PC-3 (cell line): ENCODE results near the gene MFSD2B. TPM values are rescaled to one million over a fixed set of nuclear protein-coding genes. Genes with fewer than 3 reads are reported as not detected.

Experiments
- ATAC-seq: fragments of 200-7000 bp; cut with Tn5 transposase; 2 replicates; pipeline ENCODE4 v1.9.1; 2020; ENCODE audit warnings: mild to moderate bottlenecking, moderate library complexity
- BruUV-seq: library from RNA; stranded (reverse); fragments of 400-500 nt; replicated peaks from 2 replicates; lab custom pipeline; 2021; lab: Mats Ljungman, UMichigan
- CTCF ChIA-PET: fragments of 300-600 bp; sonication (Branson Sonifier 250); formaldehyde crosslinking; loops from one replicate; lab custom pipeline; 2022; ENCODE audit warnings: antibody characterized with exemption; lab: Charles Lee
- POLR2A ChIA-PET: fragments of 300-600 bp; sonication (Branson Sonifier 250); formaldehyde crosslinking; loops from one replicate; lab custom pipeline; 2022; ENCODE audit warnings: antibody characterized with exemption; ENCODE audit not compliant: unreplicated experiment; lab: Charles Lee
- DNase-seq: peaks from one replicate; pipeline ENCODE4 v3.0.0-alpha.2; 2015
- H2AFZ ChIP-seq: fragments of 300-600 bp; sonication (generic); 2 replicates; pipeline ENCODE4 v1.6.0; 2016; ENCODE audit warnings: antibody characterized with exemption, low read length
- H3F3A ChIP-seq: fragments of 300-600 bp; sonication (generic); one replicate; pipeline ENCODE4 v1.6.0; 2017; ENCODE audit warnings: antibody characterized with exemption, low read length, control low read depth, mild to moderate bottlenecking; ENCODE audit not compliant: unreplicated experiment
- H3K27ac ChIP-seq: fragments of 300-600 bp; sonication (generic); 2 replicates; pipeline ENCODE4 v1.5.1; 2016; ENCODE audit warnings: mild to moderate bottlenecking, low read length
- H3K27me3 ChIP-seq: fragments of 300-600 bp; sonication (generic); 2 replicates; pipeline ENCODE4 v1.6.1; 2016; ENCODE audit warnings: low read length, mixed read lengths
- H3K36me3 ChIP-seq: fragments of 300-600 bp; sonication (generic); 2 replicates; pipeline ENCODE4 v1.6.1; 2016; ENCODE audit warnings: low read depth, mixed run types, low read length, mixed read lengths
- H3K4me1 ChIP-seq: fragments of 300-600 bp; sonication (generic); 2 replicates; pipeline ENCODE4 v1.5.1; 2016; ENCODE audit warnings: low read length; ENCODE audit not compliant: insufficient read depth
- H3K4me2 ChIP-seq: fragments of 300-600 bp; sonication (generic); 2 replicates; pipeline ENCODE4 v1.6.0; 2016; ENCODE audit warnings: low read length
- H3K4me3 ChIP-seq: fragments of 300-600 bp; sonication (generic); 2 replicates; pipeline ENCODE4 v1.5.1; 2016; ENCODE audit warnings: mild to moderate bottlenecking, low read length, mixed read lengths
- H3K79me2 ChIP-seq: fragments of 300-600 bp; sonication (generic); 2 replicates; pipeline ENCODE4 v1.6.1; 2017; ENCODE audit warnings: low read length, mixed read lengths
- H3K9ac ChIP-seq: fragments of 300-600 bp; sonication (generic); 2 replicates; pipeline ENCODE4 v1.6.0; 2016; ENCODE audit warnings: mild to moderate bottlenecking, low read length
- H3K9me2 ChIP-seq: fragments of 300-600 bp; sonication (generic); replicated peaks from 2 replicates; pipeline ENCODE4 v1.6.1; 2016; ENCODE audit warnings: mixed run types, low read length, mixed read lengths
- H3K9me3 ChIP-seq: fragments of 300-600 bp; sonication (generic); 2 replicates; pipeline ENCODE4 v1.6.1; 2016; ENCODE audit warnings: low read length, mixed read lengths
- H4K20me1 ChIP-seq: fragments of 300-600 bp; sonication (generic); 2 replicates; pipeline ENCODE4 v1.6.1; 2016; ENCODE audit warnings: low read length, mixed read lengths
- EZH2 ChIP-seq: fragments of 300-600 bp; sonication (generic); IDR thresholded peaks from one replicate; pipeline ENCODE4 v1.6.1; 2017; ENCODE audit warnings: antibody characterized with exemption, mild to moderate bottlenecking, low read length; ENCODE audit not compliant: unreplicated experiment
- EZH2phosphoT487 ChIP-seq: fragments of 300-600 bp; sonication (generic); IDR thresholded peaks from 2 replicates; pipeline ENCODE4 v1.6.1; 2018; ENCODE audit warnings: mild to moderate bottlenecking, antibody characterized with exemption, low read length, borderline replicate concordance
- intact Hi-C: fragments of 100-400 bp; cut with micrococcal nuclease; formaldehyde crosslinking; loops from 2 replicates; pipeline ENCODE4 v1.9.0; 2023
- total RNA-seq: library from RNA; depleted of rRNA; stranded (reverse); fragments of >200 nt; gene quantifications from 2 replicates; pipeline ENCODE4 v1.2.3, GENCODE V29; 2014
- TF ChIP-seq, protein P1 (sequence below): fragments of 300-600 bp; sonication (generic); conservative IDR thresholded peaks from 2 replicates; pipeline ENCODE4 v1.5.1; 2017; ENCODE audit warnings: antibody characterized with exemption, low read depth, mild to moderate bottlenecking, low read length

Gene MFSD2B
- total RNA-seq, 1 experiment from 2014 or later = not detected

DNA sequence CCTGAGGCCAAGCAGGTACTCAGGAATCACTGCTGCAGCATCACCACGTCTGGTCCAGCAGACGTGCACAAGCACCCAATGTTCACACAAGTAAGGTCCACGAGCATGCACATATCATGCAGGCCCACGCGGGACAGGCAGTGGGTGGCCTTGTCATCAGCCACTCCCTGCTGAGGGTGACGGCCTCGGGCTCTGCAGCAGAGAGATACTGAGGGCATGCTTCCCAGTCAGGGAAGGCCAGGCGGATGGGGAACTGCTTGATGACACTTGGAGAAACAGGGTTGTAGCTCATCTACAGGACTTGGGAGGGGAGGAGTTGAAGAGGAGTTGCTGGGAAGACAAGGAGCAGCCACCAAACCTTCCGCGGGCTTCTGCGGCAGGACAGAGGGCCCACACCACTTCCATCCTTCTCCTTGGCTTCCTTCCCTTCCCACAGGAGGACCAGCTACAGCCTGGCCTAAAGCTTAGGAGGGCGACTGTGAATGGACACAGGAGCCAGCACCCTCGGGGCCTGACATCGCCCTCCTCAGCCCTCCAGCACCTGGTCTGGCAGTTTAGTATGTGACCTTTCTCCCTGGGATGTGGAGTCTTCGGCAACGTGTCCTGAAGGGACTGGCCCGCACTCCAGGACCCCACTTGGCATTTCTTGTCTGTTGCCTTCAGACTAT is 15.2 kb downstream of the MFSD2B start:
- no TSS peak for BruUV-seq
- Histone ChIP-seq H3K4me3 (no peak overlapping the region), H2AFZ (no peak overlapping the region), H3K27ac (no peak overlapping the region), H3K79me2 (no peaks in the 10 kb centered on the region), H4K20me1 (no peaks in the 10 kb centered on the region), H3F3A (no peaks in the 10 kb centered on the region), H3K9ac (no peak overlapping the region), H3K27me3 (no peaks in the 10 kb centered on the region), H3K9me2 (no peaks in the 10 kb centered on the region), H3K4me2 (no peak overlapping the region), H3K36me3 (peaks cover 14% of the 10 kb centered on the region; the same call in 1 of the 2 replicates), H3K4me1 (peaks cover 17% of the 10 kb centered on the region), H3K9me3 (no peaks in the 10 kb centered on the region)
- TF ChIP-seq, protein P1, sequence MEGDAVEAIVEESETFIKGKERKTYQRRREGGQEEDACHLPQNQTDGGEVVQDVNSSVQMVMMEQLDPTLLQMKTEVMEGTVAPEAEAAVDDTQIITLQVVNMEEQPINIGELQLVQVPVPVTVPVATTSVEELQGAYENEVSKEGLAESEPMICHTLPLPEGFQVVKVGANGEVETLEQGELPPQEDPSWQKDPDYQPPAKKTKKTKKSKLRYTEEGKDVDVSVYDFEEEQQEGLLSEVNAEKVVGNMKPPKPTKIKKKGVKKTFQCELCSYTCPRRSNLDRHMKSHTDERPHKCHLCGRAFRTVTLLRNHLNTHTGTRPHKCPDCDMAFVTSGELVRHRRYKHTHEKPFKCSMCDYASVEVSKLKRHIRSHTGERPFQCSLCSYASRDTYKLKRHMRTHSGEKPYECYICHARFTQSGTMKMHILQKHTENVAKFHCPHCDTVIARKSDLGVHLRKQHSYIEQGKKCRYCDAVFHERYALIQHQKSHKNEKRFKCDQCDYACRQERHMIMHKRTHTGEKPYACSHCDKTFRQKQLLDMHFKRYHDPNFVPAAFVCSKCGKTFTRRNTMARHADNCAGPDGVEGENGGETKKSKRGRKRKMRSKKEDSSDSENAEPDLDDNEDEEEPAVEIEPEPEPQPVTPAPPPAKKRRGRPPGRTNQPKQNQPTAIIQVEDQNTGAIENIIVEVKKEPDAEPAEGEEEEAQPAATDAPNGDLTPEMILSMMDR = no peak
- TF ChIP-seq EZH2 = no peak
- TF ChIP-seq EZH2phosphoT487 = no peak
- DNase-seq (no peak), ATAC-seq (no peak)
- intact Hi-C loops = no loop called here
- POLR2A ChIA-PET = interaction anchor here (0.6 kb wide), 1 partner anchor 85 kb away, joined by 4 read pairs; no protein-coding TSS in a partner anchor
- CTCF ChIA-PET = no interaction called here

DNA sequence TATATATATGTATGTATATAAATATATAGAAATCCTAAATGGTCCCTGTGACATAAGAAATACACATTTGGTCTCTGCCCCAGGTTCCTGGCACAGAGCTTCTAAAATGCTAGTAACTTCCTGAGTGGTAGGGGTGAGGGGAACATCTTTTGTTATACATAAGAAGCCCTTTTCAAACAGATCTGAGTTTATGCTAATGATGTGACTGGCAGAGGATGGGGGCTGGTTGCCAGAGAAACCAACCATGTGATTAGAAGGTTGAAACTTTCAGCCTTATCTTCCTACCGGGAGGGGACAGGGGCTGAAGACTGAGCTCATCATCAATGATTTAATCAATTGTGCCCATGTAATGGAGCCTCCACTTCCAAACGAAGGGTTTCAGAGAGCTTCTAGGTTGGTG is 16.3 kb downstream of the MFSD2B start:
- Histone ChIP-seq H2AFZ (no peak overlapping the region), H3K4me2 (no peak overlapping the region), H3F3A (no peaks in the 10 kb centered on the region), H3K4me3 (no peak overlapping the region), H4K20me1 (no peaks in the 10 kb centered on the region), H3K9me2 (no peaks in the 10 kb centered on the region), H3K9me3 (no peaks in the 10 kb centered on the region), H3K27me3 (no peaks in the 10 kb centered on the region), H3K79me2 (no peaks in the 10 kb centered on the region), H3K36me3 (peaks cover 25% of the 10 kb centered on the region; the same call in 1 of the 2 replicates), H3K27ac (no peak overlapping the region), H3K4me1 (peaks cover 9% of the 10 kb centered on the region), H3K9ac (no peak overlapping the region)
- TF ChIP-seq EZH2 (no peak), EZH2phosphoT487 (no peak)
- TF ChIP-seq, protein P1 = no peak
- intact Hi-C loops = no loop called here
- POLR2A ChIA-PET = no interaction called here
- BruUV-seq = no TSS peak
- ATAC-seq (no peak), DNase-seq (no peak)
- CTCF ChIA-PET = no interaction called here

DNA sequence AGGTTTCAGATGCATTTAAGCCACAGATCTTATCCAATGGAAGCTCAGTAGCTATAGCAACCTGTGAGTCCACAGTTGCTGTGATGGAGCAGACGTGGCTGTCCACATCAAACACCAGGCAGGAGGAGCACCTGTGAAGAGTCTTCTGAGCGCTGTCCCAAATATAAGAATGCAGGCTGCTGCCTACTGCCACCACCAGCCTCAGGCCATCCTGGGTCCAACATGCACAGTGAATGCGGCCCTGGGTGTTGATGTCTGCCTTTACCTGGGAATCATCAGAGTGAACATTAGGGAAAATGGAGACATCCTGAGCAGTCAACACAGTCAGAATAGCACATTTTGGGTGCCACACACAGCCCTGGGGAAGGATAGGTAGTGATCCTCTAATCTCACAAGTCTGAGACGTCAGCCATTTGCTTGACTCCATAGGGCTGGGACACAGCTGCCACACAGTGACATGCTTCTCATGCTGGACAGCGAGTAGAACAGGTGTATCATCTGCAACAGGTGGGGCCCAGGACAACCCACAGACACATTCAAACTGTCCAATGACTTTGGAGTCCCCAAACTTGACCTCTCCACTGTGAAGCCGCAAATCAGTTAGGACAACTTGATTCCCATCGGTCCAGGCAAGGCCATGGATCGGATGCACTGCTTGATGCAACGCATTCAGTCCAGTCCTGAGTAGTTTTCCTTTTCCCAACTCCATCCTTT is 29.1 kb downstream of the MFSD2B start:
- Histone ChIP-seq H3K9me2 (no peaks in the 10 kb centered on the region), H3K9ac (no peak overlapping the region), H3K4me3 (no peak overlapping the region), H3K9me3 (no peaks in the 10 kb centered on the region), H3K4me1 (no peaks in the 10 kb centered on the region), H3F3A (no peaks in the 10 kb centered on the region), H3K79me2 (peaks cover 38% of the 10 kb centered on the region), H4K20me1 (no peaks in the 10 kb centered on the region), H3K36me3 (peaks cover 21% of the 10 kb centered on the region), H3K27ac (no peak overlapping the region), H3K27me3 (no peaks in the 10 kb centered on the region), H2AFZ (no peak overlapping the region), H3K4me2 (no peak overlapping the region)
- no TSS peak for BruUV-seq
- DNase-seq (no peak), ATAC-seq (no peak)
- CTCF ChIA-PET = no interaction called here
- intact Hi-C loops = no loop called here
- TF ChIP-seq EZH2phosphoT487 (no peak), EZH2 (no peak)
- TF ChIP-seq, protein P1 = no peak
- POLR2A ChIA-PET = no interaction called here
